Sigmoid colon (tissue), 7 donors: Measurements from ENCODE around the gene CMTM3. TPM values are rescaled to one million over a fixed set of nuclear protein-coding genes. Genes with fewer than 3 reads are reported as not detected.

Source experiments
- DNase-seq: peaks from one replicate; pipeline ENCODE4 v3.0.0-alpha.2; 2019
- H3K27ac ChIP-seq, 4 donors: fragments of 200-600 bp; sonication (generic); one replicate each; pipeline ENCODE4 v1.5.1; 2016 to 2019; ENCODE audit warnings: mild to moderate bottlenecking in 1 of 4
- H3K27me3 ChIP-seq, 3 donors: fragments of 200-600 bp; sonication (generic); one replicate each; pipeline ENCODE4 v1.5.1; 2019; ENCODE audit warnings: mild to moderate bottlenecking in 1 of 3
- H3K36me3 ChIP-seq, 4 donors: fragments of 200-600 bp; sonication (generic); one replicate each; pipeline ENCODE4 v1.5.1; 2016 to 2019
- H3K4me1 ChIP-seq, 4 donors: fragments of 200-600 bp; sonication (generic); one replicate each; pipeline ENCODE4 v1.5.1; 2017 to 2019
- H3K4me3 ChIP-seq, 4 donors: fragments of 200-600 bp; sonication (generic); one replicate each; pipeline ENCODE4 v1.5.1; 2017 to 2019; ENCODE audit warnings: mild to moderate bottlenecking in 2 of 4, moderate library complexity in 1 of 4
- H3K9me3 ChIP-seq, 4 donors: fragments of 200-600 bp in 3 of 4; sonication (generic) in 3 of 4; one replicate each; pipeline versions ENCODE4 v1.5.1 to v1.6.1; 2013 to 2019
- EP300 ChIP-seq, 4 donors: sonication (generic); formaldehyde crosslinking; IDR thresholded peaks; one replicate each; pipeline ENCODE4 v1.6.1; 2017; ENCODE audit warnings: antibody characterized with exemption in 4 of 4
- POLR2A ChIP-seq, 2 donors: fragments of 450-650 bp; IDR thresholded peaks; one replicate each; pipeline ENCODE4 v1.6.1; 2016; ENCODE audit warnings: antibody characterized with exemption in 2 of 2, mild to moderate bottlenecking in 2 of 2, moderate library complexity in 2 of 2
- POLR2AphosphoS5 ChIP-seq, 4 donors: sonication (generic); formaldehyde crosslinking; IDR thresholded peaks; one replicate each; pipeline ENCODE4 v1.6.1; 2017; ENCODE audit warnings: antibody characterized with exemption in 4 of 4
- WGBS, 2 donors: extraction: QIAGEN DNeasy Blood & Tissue Kit; methylation state at CpG; one replicate each; pipeline ENCODE4 v1.1.7; 2013; 5-methylcytosine and 5-hydroxymethylcytosine counted together
- intact Hi-C: fragments of 100-400 bp; cut with DNase I; formaldehyde crosslinking; loops from one replicate; pipeline ENCODE4 v1.15.1; 2023
- polyA plus RNA-seq, 3 donors: library from polyadenylated mRNA; stranded (reverse); fragments of 200-250 nt; gene quantifications; one replicate each; pipeline ENCODE4 v1.2.3, GENCODE V29; 2013
- total RNA-seq, 4 donors: library from RNA; depleted of rRNA; stranded (reverse); fragments of >200 nt; gene quantifications; one replicate each; pipeline ENCODE4 v1.1.0, GENCODE V29; 2016
- TF ChIP-seq, protein P1 (sequence below), 4 experiments: fragments of 450-650 bp in 3 of 4; fragments of 200-600 bp in 1 of 4; IDR thresholded peaks; one replicate each; pipeline ENCODE4 v1.5.1; 2016 to 2019; ENCODE audit warnings: antibody characterized with exemption in 4 of 4, mild to moderate bottlenecking in 3 of 4, moderate library complexity in 2 of 4
- donor health status: healthy with polysubstance abuse.
- donor health status: Bipolar disorder and iron deficiency.
- donor health status: healthy.

The CMTM3 gene
- total and polyA plus RNA-seq, 7 donors: 8.6 to 18.8 (median 15.5) TPM

DNA sequence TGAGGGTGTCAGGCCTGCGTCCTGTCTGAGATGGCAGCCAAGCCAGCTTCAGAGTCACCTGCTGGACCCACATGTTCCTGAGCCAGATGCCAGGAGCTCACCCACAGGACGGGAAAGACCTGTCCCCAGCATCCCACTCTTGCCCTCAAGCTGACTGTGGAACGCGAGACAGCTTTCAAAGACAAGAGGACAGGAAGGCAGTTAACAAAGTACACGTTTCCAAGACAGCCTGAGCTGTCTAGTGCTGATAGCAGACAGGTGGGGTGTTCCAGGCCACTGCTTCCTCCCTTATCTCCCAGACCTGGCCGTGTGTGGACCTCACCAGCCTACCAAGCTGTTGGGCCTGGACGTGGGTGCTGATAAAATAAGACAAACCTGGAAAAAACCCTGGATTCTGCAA, 13.2 kb downstream of the CMTM3 start:
- 75 to 81% methylated on average over 7 of the region's 7 CpGs for WGBS, 2 donors
- no peaks in the 10 kb centered on the region for H3K9me3 ChIP-seq
- DNase-seq: no peak
- no peak overlapping the region for H3K4me3 ChIP-seq
- intact Hi-C loops: no loop called here
- no peak overlapping the region for H3K27ac ChIP-seq
- no peaks in the 10 kb centered on the region for H3K27me3 ChIP-seq
- H3K4me1 ChIP-seq: peaks cover 0 to 16% (median 13%) of the 10 kb centered on the region in 4 donors
- H3K36me3 ChIP-seq: peaks cover 0 to 33% (median 5%) of the 10 kb centered on the region in 4 donors
- no peak for TF ChIP-seq EP300 (IDR thresholded peaks at IDR 0.05)
- TF ChIP-seq POLR2AphosphoS5 (IDR thresholded peaks at IDR 0.05): no peak
- TF ChIP-seq, protein P1, sequence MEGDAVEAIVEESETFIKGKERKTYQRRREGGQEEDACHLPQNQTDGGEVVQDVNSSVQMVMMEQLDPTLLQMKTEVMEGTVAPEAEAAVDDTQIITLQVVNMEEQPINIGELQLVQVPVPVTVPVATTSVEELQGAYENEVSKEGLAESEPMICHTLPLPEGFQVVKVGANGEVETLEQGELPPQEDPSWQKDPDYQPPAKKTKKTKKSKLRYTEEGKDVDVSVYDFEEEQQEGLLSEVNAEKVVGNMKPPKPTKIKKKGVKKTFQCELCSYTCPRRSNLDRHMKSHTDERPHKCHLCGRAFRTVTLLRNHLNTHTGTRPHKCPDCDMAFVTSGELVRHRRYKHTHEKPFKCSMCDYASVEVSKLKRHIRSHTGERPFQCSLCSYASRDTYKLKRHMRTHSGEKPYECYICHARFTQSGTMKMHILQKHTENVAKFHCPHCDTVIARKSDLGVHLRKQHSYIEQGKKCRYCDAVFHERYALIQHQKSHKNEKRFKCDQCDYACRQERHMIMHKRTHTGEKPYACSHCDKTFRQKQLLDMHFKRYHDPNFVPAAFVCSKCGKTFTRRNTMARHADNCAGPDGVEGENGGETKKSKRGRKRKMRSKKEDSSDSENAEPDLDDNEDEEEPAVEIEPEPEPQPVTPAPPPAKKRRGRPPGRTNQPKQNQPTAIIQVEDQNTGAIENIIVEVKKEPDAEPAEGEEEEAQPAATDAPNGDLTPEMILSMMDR (IDR thresholded peaks at IDR 0.05): no peak
- TF ChIP-seq POLR2A (IDR thresholded peaks at IDR 0.05): no peak

DNA sequence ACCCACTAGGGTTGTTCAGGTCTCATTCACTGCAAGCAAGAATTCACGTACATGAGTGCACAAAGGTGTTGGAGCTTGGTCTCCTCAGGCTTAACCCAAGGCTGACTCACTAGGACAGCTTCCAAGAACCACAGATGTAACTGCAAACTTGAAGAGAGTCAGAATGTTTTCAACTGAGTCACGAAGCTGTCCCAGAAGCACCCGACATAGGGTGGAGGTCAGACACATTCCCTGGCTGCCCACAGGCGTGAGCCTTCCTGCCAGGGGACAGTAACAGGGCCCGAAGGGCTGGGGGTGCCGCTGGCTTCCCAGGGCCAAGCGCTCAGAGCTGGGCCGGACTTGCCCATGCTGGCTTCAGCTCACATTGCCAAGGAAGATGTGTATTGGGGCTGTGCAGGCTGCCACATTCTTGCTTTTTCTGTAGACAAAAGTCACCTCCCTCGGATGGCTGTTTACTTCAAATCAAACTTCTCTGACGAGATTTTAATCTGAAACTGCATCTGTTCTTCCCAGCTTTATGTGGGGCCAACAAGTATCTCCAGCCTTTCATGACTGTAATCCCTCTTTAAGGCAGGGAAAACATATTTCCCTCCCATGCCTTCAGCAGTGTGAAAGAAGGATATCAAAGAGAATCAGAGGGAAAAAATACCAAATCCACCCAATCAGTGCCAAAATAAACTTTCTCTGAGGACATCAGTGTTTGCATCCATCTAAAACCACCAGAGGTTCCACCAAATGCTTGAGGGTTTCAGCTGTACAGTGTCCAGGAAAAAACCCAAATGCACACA, 14.3 kb downstream of the CMTM3 start:
- 80 to 84% methylated on average over 10 of the region's 10 CpGs for WGBS, 2 donors
- DNase-seq: no peak
- intact Hi-C loops: no loop called here
- Histone ChIP-seq H3K9me3 (no peaks in the 10 kb centered on the region), H3K4me3 (no peak overlapping the region), H3K36me3 (peaks cover 0 to 30% (median 0%) of the 10 kb centered on the region in 4 donors), H3K27ac (peak overlapping the region in 3 of 4 donors; percentile 0 to 57 (median 50)), H3K27me3 (no peaks in the 10 kb centered on the region), H3K4me1 (peaks cover 0 to 16% (median 13%) of the 10 kb centered on the region in 4 donors)
- TF ChIP-seq, protein P1 (IDR thresholded peaks at IDR 0.05): no peak
- TF ChIP-seq EP300 (IDR thresholded peaks at IDR 0.05): no peak

DNA sequence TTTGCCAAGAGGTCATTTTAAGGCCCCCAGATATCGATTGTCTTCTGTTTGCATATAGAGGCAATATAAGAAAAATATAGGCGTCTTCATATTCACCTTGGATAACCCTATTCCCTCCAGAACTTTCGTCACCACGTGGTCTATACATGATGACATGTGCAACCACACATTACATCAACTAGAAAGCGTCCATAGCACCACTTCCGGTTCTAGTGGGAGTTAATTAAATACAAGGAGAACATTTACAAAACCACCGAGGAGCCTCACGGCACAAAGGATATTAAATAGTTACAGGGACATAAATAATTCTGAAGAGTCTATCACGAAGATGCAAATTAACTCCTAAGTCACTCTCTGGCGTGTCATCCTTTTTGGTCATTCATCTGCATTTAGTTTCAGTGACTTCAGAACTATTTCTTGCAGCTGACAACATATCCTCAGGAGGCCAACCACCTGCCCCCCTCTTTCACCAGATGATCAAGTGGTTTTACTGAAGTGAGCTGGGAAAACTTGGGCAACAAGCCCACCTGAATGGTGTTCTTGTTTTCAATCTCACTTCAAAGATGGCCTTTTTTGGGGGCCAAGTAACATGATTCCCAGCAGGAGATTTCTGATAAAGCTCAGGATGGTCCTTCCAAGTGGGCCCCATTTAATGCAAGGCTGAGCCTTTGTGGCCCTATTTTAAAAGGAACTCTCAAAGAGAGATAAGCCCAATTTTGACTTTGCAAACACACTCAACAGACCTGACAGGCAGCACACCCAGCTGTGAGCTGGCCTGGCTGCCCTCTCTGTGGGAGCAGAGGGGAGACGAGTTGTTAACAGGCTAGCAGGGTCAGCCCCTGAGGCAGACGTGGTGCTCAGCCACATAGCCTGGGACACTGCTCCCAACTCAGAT, 15.3 kb downstream of the CMTM3 start:
- intact Hi-C loops: no loop called here
- no peak for DNase-seq
- H3K9me3 ChIP-seq: no peaks in the 10 kb centered on the region
- H3K4me3 ChIP-seq: no peak overlapping the region
- no peak for TF ChIP-seq POLR2A (IDR thresholded peaks at IDR 0.05)
- TF ChIP-seq, protein P1 (IDR thresholded peaks at IDR 0.05): no peak
- no peak for TF ChIP-seq POLR2AphosphoS5 (IDR thresholded peaks at IDR 0.05)
- TF ChIP-seq EP300 (IDR thresholded peaks at IDR 0.05): no peak
- H3K4me1 ChIP-seq: peaks cover 0 to 16% (median 13%) of the 10 kb centered on the region in 4 donors
- WGBS, 2 donors: 74 to 75% methylated on average over 12 of the region's 12 CpGs
- H3K27me3 ChIP-seq: no peaks in the 10 kb centered on the region
- peaks cover 0 to 22% (median 0%) of the 10 kb centered on the region in 4 donors for H3K36me3 ChIP-seq
- no peak overlapping the region for H3K27ac ChIP-seq

DNA sequence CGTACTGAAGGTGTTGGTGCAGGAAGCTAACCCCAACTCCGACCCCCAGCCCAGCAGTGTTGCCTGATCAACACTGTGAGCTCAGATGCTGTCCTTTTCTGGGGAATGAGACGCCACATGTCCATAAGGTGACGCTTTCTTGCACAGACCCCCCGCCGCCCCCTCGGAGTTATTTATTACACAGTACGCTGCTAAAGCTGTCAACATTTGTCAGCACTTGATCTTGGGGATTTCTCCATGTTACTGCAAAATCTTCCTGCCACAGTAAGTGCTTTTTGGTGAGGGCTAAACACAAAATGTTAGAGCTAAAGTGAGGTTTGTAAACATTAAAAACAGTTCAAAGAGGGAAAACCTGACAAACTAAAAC, 15.9 kb downstream of the CMTM3 start:
- Histone ChIP-seq H3K27ac (no peak overlapping the region), H3K36me3 (peaks cover 0 to 22% (median 0%) of the 10 kb centered on the region in 4 donors), H3K27me3 (no peaks in the 10 kb centered on the region), H3K9me3 (no peaks in the 10 kb centered on the region), H3K4me3 (no peak overlapping the region), H3K4me1 (peaks cover 0 to 16% (median 13%) of the 10 kb centered on the region in 4 donors)
- intact Hi-C loops: no loop called here
- DNase-seq: no peak
- 88 to 93% methylated on average over 8 of the region's 8 CpGs for WGBS, 2 donors
- TF ChIP-seq POLR2AphosphoS5 (IDR thresholded peaks at IDR 0.05): no peak
- TF ChIP-seq, protein P1 (IDR thresholded peaks at IDR 0.05): no peak
